Astrocyte (in vitro differentiated cells and primary cell): Measurements from ENCODE around the gene KLHL15. TPM values are rescaled to one million over a fixed set of nuclear protein-coding genes. Genes with fewer than 3 reads are reported as not detected.

Experiments
- DNase-seq: peaks from one replicate; pipeline ENCODE4 v3.0.0-alpha.2; 2010; ENCODE audit warnings: low read depth
- FAIRE-seq: peaks from 2 replicates; lab custom pipeline; 2011; peaks lifted over from hg19 to GRCh38; lab: Jason Lieb, UNC
- H2AFZ ChIP-seq: 2 replicates; pipeline ENCODE4 v1.6.0; 2012; ENCODE audit warnings: low read depth, low read length, inconsistent platforms
- H3K27ac ChIP-seq: 2 replicates; pipeline ENCODE4 v1.5.1; 2011; ENCODE audit warnings: low read depth, low read length, inconsistent platforms
- H3K27me3 ChIP-seq: 2 replicates; pipeline ENCODE4 v1.6.0; 2011; ENCODE audit warnings: low read length, inconsistent platforms; ENCODE audit not compliant: insufficient read depth
- H3K36me3 ChIP-seq: 2 replicates; pipeline ENCODE4 v1.5.1; 2011; ENCODE audit warnings: low read length, inconsistent platforms; ENCODE audit not compliant: insufficient read depth
- H3K4me1 ChIP-seq: 2 replicates; pipeline ENCODE4 v1.5.1; 2011; ENCODE audit warnings: low read length, inconsistent platforms; ENCODE audit not compliant: insufficient read depth
- H3K4me2 ChIP-seq: 2 replicates; pipeline ENCODE4 v1.6.0; 2012; ENCODE audit warnings: low read length, inconsistent platforms
- H3K4me3 ChIP-seq: 2 replicates; pipeline ENCODE4 v1.5.1; 2011; ENCODE audit warnings: low read depth, mild to moderate bottlenecking, low read length, inconsistent platforms; ENCODE audit not compliant: insufficient read depth
- H3K79me2 ChIP-seq: 2 replicates; pipeline ENCODE4 v1.6.0; 2012; ENCODE audit warnings: mild to moderate bottlenecking, low read length, inconsistent platforms; ENCODE audit not compliant: insufficient read depth
- H3K9ac ChIP-seq: 2 replicates; pipeline ENCODE4 v1.6.0; 2012; ENCODE audit warnings: mild to moderate bottlenecking, low read length, inconsistent platforms
- H3K9me3 ChIP-seq: 2 replicates; pipeline ENCODE4 v1.5.1; 2012; ENCODE audit warnings: low read depth, mild to moderate bottlenecking, low read length, inconsistent platforms; ENCODE audit not compliant: insufficient read depth
- H4K20me1 ChIP-seq: 2 replicates; pipeline ENCODE4 v1.6.0; 2012; ENCODE audit warnings: low read length, inconsistent platforms; ENCODE audit not compliant: insufficient read depth
- H3K27ac Mint-ChIP-seq: one replicate; pipeline ENCODE4 v1.8.0; 2021; ENCODE audit warnings: mild to moderate bottlenecking, mixed read lengths; ENCODE audit not compliant: unreplicated experiment
- H3K27me3 Mint-ChIP-seq: one replicate; pipeline ENCODE4 v1.8.0; 2021; ENCODE audit warnings: low read depth, mixed read lengths; ENCODE audit not compliant: unreplicated experiment
- H3K36me3 Mint-ChIP-seq: one replicate; pipeline ENCODE4 v1.8.0; 2021; ENCODE audit warnings: low read depth, mixed read lengths; ENCODE audit not compliant: unreplicated experiment
- H3K4me1 Mint-ChIP-seq: one replicate; pipeline ENCODE4 v1.8.0; 2021; ENCODE audit warnings: low read depth, mixed read lengths; ENCODE audit not compliant: unreplicated experiment
- H3K4me3 Mint-ChIP-seq: one replicate; pipeline ENCODE4 v1.8.0; 2021; ENCODE audit warnings: mild to moderate bottlenecking, moderate library complexity, mixed read lengths; ENCODE audit not compliant: unreplicated experiment
- H3K9me3 Mint-ChIP-seq: one replicate; pipeline ENCODE4 v1.8.0; 2021; ENCODE audit warnings: mild to moderate bottlenecking, mixed read lengths; ENCODE audit not compliant: unreplicated experiment
- CTCF ChIP-seq: IDR thresholded peaks from 2 replicates; pipeline ENCODE4 v1.5.1; 2011; ENCODE audit warnings: low read depth, mild to moderate bottlenecking, inconsistent platforms, low read length, moderate library complexity; ENCODE audit not compliant: insufficient read depth
- EZH2 ChIP-seq: IDR thresholded peaks from 2 replicates; pipeline ENCODE4 v1.6.1; 2012; ENCODE audit warnings: mild to moderate bottlenecking, low read length, inconsistent platforms; ENCODE audit not compliant: insufficient read depth
- total RNA-seq: library from RNA; stranded (reverse); gene quantifications from 2 replicates; pipeline ENCODE4 v1.2.1, GENCODE V29; 2021

KLHL15 gene
- total RNA-seq, 1 donor from 2014 or later, result 7.5 TPM

DNA sequence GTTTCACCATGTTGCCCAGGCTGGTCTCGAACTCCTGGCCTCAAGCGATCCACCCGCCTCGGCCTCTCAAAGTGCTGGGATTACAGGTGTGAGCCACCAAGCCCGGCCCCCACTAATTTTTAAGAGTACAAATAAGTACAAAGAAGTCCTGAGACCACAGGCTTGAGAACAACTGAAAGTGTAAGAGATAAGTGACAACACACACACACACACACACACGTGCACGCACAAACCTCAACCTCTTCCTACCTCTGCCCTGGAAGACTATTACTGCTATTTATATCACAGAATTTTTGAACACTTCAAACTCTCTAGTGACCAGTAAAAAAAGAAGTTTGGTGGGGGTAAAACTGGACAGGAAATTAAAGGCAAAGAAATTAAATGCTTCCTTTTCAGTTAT, 7.5 kb downstream of the KLHL15 start:
- Histone ChIP-seq H3K79me2 (peaks cover 77% of the 10 kb centered on the region), H3K36me3 (no peaks in the 10 kb centered on the region), H3K27ac (no peak overlapping the region), H3K4me1 (no peaks in the 10 kb centered on the region), H3K9ac (no peak overlapping the region), H2AFZ (no peak overlapping the region), H3K4me3 (no peak overlapping the region), H3K9me3 (no peaks in the 10 kb centered on the region), H4K20me1 (peaks cover 5% of the 10 kb centered on the region), H3K4me2 (no peak overlapping the region), H3K27me3 (no peaks in the 10 kb centered on the region)
- FAIRE-seq (no peak), DNase-seq (no peak)
- Mint-ChIP-seq H3K9me3 (no peaks in the 10 kb centered on the region), H3K4me3 (no peak overlapping the region), H3K27me3 (no peaks in the 10 kb centered on the region), H3K36me3 (peaks cover 3% of the 10 kb centered on the region), H3K4me1 (peaks cover 9% of the 10 kb centered on the region), H3K27ac (no peak overlapping the region)
- no peak for TF ChIP-seq CTCF
- TF ChIP-seq EZH2, result no peak

GRCh38 chrX:24018809-24019208, 8.2 kb downstream of the KLHL15 start:
- Mint-ChIP-seq H3K4me1 (peaks cover 11% of the 10 kb centered on the region), H3K36me3 (peaks cover 3% of the 10 kb centered on the region), H3K27me3 (no peaks in the 10 kb centered on the region), H3K4me3 (no peak overlapping the region), H3K27ac (no peak overlapping the region), H3K9me3 (no peaks in the 10 kb centered on the region)
- Histone ChIP-seq H3K9me3 (no peaks in the 10 kb centered on the region), H3K4me3 (no peak overlapping the region), H3K4me2 (no peak overlapping the region), H3K9ac (no peak overlapping the region), H3K27me3 (no peaks in the 10 kb centered on the region), H3K4me1 (no peaks in the 10 kb centered on the region), H2AFZ (no peak overlapping the region), H4K20me1 (peaks cover 5% of the 10 kb centered on the region), H3K79me2 (peaks cover 73% of the 10 kb centered on the region), H3K36me3 (no peaks in the 10 kb centered on the region), H3K27ac (no peak overlapping the region)
- FAIRE-seq, result no peak
- no peak for DNase-seq
- TF ChIP-seq CTCF (no peak), EZH2 (no peak)

DNA sequence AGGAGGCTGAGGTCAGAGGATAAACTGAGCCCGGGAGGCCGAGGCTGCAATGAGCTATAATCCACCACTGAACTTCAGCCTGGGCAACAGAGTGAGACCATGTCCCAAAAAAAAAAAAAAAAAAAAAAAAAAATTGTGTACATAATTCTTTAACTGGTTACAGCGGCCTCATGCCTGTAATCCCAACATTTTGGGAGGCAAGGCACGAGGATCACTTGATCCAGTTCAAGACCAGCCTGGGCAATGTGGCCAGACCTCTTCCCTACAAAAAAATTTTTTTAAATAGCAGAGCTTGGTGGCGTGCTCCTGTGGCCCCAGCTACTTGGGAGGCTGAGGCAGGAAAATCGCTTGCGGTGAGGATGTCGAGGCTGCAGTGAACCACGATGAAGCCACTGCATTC, 9.3 kb downstream of the KLHL15 start:
- Mint-ChIP-seq H3K36me3 (peaks cover 3% of the 10 kb centered on the region), H3K27ac (no peak overlapping the region), H3K4me3 (no peak overlapping the region), H3K27me3 (no peaks in the 10 kb centered on the region), H3K9me3 (no peaks in the 10 kb centered on the region), H3K4me1 (peaks cover 11% of the 10 kb centered on the region)
- TF ChIP-seq CTCF (no peak), EZH2 (no peak)
- no peaks in the 10 kb centered on the region for H3K4me1 ChIP-seq
- H3K79me2 ChIP-seq, result peaks cover 69% of the 10 kb centered on the region
- FAIRE-seq (no peak), DNase-seq (no peak)
- H3K27ac ChIP-seq, result no peak overlapping the region
- H3K9ac ChIP-seq, result no peak overlapping the region
- no peaks in the 10 kb centered on the region for H3K9me3 ChIP-seq
- no peak overlapping the region for H3K4me3 ChIP-seq
- H2AFZ ChIP-seq, result no peak overlapping the region
- no peaks in the 10 kb centered on the region for H3K36me3 ChIP-seq
- no peak overlapping the region for H3K4me2 ChIP-seq
- H3K27me3 ChIP-seq, result no peaks in the 10 kb centered on the region
- H4K20me1 ChIP-seq, result peaks cover 5% of the 10 kb centered on the region
